G401.6 (cell line): ENCODE measurements around the gene PPP6C.
"Not testable (repeated sequence)": the region's sequence is repeated elsewhere in the genome, so short reads cannot be mapped to it uniquely, and the experiment has no call there.

Experiments
- FAIRE-seq: peaks from 2 replicates; lab custom pipeline; 2012; peaks lifted over from hg19 to GRCh38; lab: Jason Lieb, UNC

Gene PPP6C

DNA sequence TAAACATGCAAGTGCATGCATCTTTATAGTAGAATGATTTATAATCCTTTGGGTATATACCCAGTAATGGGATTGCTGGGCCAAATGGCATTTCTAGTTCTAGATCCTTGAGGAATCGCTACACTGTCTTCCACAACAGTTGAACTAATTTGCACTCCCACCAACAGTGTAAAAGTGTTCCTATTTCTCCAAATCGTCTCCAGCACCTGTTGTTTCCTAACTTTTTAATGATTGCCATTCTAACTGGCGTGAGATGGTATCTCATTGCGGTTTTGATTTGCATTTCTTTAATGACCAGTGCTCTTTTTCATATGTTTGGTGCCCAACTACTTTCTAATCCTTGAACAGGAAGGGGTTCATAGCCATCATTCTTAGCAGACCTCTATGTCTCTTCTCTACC lies 7.8 kb downstream of the PPP6C start:
- not testable (repeated sequence) for FAIRE-seq

DNA sequence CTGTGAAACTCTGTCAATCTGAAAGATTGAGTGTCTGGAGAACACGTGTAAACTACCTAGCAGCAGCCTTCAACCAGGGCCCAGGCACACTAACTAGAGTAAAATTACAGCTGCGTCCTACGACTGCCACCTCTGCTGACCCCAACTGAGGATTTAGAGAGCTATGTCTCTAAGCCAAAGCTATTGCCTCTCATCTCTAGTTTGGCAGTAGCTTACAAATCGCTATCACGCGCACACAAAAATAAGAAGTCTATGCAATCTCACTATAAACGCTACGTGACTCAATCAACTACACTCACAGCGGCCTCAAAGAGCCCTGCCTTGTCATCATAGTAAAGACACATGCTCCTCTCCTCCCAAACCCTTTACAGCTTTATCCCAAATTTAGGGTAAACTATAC lies 8.7 kb downstream of the PPP6C start:
- no peak for FAIRE-seq

DNA sequence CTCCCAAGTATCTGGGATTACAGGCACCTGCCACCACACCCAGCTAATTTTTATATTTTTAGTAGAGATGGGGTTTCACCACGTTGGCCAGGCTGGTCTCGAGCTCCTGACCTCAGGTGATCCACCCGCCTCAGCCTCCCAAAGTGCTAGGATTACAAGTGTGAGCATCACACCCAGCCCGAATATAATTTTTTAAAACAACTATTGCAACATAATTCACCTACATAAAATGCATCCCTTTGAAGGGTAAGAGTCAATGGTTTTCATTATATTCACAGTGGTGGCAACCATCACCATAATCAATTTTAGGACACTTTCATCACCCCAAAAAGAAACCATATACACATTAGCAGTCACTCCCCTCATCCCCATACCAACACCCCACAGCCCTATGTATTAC lies 9.8 kb downstream of the PPP6C start:
- FAIRE-seq = not testable (repeated sequence)

- no peak for FAIRE-seq
Measured at GRCh38 chr9:125177888-125178287, 11.7 kb downstream of the PPP6C start.

- FAIRE-seq = no peak
Measured at GRCh38 chr9:125176636-125177035, 13.0 kb downstream of the PPP6C start.

DNA sequence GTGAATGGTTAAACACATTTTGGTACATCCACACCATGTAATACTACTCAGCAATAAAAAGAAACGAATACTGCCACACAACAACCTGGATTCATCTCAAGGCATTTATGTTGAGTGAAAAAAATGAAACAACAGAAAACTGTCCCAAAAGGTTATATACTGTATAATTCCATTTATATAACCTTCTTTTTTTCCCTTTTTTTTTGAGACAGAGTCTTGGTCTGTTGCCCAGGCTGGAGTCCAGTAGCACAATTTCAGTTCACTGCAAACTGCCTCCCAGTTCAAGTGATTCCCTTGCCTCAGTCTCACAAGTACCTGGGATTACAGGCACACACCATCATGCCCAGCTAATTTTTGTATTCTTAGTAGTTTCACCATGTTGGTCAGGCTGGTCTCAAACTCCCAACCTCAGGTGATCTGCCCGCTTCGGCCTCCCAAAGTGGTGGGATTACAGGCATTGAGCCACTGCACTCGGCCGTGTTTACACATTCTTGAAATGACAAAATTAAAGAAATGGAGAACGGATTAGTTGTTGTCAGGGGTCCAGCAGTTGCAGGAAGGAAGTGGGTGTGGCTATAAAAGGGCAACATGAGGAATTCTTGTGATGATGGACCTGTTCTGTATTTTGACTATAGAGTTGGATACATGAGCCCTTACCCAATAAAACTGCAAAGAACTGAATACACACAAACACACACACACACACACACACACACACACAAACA lies 17.4 kb downstream of the PPP6C start:
- no peak for FAIRE-seq

- FAIRE-seq = no peak
Measured at GRCh38 chr9:125169895-125170294, 19.7 kb downstream of the PPP6C start.

- no peak for FAIRE-seq
Measured at GRCh38 chr9:125166762-125167161, 22.8 kb downstream of the PPP6C start.

- not testable (repeated sequence) for FAIRE-seq
Measured at GRCh38 chr9:125162891-125163290, 26.7 kb downstream of the PPP6C start.

GRCh38 chr9:125161284-125161918 lies 28.2 kb downstream of the PPP6C start:
- no peak for FAIRE-seq

DNA sequence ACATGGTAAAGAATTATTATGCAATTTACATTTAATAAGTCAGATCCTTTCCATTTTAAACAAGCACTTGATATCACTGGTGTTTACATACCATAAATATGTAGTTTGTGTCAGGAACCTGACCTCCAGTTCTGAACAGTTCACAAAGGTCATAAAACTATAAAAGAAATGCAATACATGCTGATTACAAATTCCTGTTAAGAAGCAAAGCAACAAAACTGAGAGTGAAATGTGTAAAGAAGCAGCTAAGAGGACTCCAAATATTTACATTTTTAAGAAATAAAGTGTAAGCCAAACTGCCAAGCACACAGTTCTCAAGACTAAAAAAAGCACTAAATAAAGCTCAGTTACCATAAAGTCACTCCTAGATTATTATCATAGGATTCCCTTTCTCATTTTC lies 28.9 kb downstream of the PPP6C start:
- FAIRE-seq = no peak

DNA sequence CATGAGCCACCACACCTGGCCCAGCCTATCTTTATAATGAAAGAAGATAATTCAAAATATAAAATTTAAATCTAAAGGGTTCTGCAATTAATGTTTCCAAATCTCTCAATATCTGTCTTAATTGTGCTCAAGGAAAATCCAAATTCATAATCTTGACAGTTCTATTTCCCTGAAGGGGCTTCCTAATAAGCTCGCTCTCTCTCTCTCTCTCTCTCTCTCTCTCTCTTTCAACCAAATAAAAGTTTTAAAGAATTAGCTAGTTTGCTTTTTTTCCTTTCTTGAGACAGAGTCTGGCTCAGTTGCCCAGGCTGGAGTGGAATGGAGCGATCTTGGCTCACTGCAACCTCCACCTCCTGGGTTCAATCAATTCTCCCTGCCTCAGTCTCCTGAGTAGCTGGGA lies 33.1 kb downstream of the PPP6C start:
- no peak for FAIRE-seq

DNA sequence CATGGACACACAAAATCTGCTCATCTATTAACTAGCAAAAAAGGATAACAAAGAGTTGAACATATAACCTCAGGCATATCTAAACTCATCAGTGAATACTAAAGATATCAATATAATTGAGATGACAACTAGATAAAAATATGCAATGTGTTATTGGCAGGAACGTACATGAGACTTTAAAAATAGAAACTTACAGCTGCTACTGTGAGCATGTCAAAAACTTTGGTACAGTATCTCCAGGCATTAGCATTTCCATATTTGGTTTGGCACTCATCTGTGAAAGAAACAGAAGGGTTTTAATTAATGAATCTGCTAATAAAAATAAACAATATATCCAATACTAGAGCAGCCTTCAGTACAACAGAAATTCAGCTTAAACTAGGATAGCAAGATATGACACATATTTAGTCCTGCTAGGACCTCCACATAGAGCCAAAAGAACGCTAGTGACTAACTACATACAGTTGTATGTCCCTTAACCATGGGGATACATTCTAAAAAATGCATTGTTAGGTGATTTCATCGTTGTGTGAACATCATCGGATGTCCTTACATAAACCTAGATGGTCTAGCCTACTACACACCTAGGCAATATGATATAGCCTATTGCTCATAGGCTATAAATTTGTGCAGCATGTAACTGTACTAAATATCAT lies 35.8 kb downstream of the PPP6C start:
- FAIRE-seq = no peak

DNA sequence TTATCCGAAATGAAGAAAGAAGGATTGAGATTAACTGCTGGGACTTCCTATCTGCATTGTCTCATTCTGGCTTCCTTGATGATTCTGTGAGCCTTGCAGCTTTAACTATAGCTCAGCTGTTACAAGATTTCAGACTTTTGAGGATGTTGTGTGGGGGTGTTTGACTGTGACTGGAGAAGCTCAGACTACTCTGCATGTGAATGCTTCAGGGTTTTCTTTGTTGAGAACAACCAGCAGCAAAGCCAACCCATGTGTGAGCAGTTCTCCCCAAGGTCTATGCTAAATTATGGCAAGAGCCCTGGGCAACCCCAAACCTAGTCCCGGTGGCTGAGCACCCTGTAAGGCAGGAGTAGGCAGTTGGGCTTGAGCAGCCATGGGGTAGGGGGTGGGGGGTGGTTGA lies 37.9 kb downstream of the PPP6C start:
- FAIRE-seq = no peak

DNA sequence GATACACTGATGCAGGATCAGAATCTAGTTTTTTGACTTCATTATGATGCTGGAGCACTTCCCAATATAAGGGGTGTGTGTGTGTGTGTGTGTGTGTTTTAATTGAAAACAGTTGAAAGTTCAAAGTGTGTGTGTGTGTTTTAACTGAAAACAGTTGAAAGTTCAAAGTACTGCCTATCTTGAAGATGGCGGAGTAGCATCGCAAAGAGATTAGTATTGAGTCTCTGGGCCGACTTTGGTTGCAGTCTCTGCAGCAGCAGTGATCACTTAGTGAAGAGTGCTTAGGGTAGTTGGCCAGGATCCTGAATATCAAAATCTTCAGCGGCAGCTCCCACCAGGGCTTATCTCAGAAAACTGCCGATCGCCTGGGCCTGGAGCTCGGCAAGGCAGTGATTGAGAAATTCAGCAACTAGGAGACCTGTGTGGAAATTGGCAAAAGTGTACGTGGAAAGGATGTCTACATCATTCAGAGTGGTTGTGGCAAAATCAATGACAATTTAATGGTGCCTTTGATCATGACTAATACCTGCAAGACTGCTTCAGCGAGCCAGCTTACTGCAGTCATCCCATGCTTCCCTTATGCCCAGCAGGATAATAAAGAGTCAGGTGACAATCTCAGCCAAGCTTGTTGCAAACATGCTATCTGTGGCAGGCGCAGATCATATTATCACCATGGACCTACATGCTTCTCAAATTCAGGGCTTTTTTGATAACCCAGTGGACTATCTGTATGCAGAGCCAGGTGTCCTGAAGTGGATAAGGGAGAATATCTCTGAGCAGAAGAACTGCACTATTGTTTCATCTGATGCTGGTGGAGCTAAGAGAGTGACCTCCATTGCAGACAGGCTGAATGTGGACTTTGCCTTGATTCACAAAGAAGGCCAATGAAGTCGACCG lies 39.0 kb downstream of the PPP6C start:
- no peak for FAIRE-seq

DNA sequence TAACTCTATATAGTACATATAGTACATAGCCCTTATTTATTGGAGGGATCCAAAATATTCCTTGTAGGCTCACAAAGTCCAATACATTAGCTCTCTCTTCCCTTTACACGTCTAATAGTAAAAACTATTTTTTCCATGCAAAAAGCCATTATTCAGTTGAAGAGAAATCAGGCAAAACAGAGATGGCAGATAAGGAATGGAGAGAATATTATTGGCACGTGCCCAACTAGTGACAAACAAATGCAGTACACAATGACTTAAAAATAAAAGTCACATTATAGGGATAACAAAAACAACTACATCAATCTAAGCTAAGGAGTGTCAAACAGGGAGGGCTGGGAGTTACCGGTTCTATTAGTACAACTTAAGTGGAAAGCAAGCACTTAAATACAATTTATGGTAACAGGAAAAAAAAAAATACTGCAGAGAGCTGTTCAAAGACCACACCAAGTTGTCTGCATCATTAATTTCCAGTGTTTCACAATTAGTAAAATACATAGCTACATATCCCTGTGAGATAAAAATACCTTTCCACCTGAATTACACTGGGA lies 42.1 kb downstream of the PPP6C start:
- no peak for FAIRE-seq

DNA sequence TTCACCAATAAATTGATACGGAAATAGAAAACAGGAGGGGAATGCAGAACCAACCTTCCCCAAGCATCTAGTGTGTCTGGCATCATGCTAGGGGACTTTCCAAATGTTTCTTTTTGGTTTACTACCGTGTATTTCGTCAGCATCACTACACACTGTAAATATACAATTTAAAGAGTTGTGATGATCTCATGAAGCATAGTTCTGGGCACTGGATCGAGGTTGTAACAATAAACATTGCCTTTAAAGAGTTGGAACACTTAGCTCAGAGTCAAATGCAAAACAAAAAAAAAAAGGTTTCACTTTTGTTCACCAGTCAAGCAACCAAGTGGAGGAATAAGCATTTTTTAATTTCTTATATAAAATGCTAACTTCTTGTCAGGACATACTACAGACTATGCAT lies 43.4 kb downstream of the PPP6C start:
- no peak for FAIRE-seq

- FAIRE-seq = no peak
Measured at GRCh38 chr9:125145425-125145824, 44.2 kb downstream of the PPP6C start.

DNA sequence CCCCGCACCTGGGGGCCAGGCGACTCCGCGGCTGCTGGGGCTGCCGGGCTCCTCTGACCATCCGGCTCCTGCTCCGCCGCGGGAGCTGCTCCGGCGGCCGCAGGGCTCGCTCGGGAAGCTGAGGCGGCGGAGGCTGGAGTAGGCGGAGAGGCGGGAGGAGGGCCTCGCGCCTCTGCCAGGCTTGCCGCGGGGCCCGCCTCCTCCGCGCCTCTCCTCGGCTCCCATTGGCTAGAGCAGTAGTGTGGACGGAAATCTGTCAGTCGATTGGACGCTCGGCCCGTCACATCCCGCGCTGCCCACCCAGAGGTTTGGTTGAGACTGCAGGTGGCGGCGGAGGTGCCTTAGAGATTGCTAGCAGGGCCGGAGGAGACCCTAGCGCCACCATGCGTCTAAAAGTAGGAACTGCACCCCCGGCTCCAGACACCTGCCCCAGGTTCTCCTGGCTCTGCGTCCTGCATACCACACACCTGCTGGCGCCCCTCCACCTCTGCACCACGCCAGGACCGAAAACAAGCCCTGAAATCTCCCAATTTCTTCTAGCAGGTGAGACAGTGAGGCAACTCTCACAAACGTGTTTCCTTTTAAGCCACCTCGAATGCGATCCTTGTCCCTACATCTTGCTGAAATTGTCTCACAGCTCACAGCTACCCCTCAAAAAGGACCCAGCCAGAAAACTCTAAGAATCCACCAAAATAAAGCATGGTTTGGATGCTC lies 46.1 kb downstream of the PPP6C start, which contains the start of gene SCAI:
Gene SCAI (minus strand): TSS at position 152 of the 714 bp plus-strand sequence. CDS start 91 bp downstream, at position 61.
- FAIRE-seq = peak; percentile 95

DNA sequence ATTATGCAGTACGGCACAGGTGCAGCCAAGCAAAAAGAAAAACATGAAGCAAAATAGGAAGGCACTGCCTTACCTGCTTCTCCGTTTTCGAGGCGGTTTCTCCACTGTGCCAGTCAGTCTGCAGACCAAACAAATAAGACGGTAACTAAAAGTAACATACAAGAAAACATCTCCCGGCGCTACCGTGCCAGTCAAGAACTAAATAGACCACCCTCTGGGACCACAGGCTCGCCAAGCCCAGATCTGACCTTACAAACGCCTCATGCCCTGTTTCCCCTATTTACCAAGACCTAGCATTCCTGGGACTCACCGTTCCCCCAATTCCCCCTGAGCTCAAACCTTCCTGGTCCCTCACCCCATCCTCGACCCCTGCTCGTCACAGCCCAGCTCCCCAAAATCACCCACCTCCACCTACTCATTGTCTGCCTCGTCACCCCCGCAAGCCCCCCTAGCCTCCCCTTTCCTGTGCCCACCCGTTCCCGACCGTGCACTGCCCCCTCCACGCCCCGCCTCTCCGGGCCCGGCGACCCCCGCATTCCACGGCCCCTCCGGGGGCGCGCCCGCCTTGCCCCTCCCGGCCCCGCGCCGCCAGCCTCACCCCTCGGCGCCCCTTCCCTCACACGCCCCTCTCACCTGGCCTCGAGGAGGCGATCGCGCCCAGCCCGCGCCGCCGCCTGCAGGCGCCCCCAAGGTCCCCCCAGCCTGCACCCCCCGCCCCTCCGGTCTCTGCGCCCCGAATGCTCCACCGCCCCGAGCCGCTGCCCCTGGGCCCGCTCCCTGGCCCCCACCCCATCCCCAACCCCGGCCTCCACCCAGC lies 46.8 kb downstream of the PPP6C start:
- no peak for FAIRE-seq

GRCh38 chr9:125141751-125142150 lies 47.9 kb downstream of the PPP6C start:
- FAIRE-seq = no peak
